NCI-H146 treated with DMSO at 0.1 percent for 48 hours (cell line): ENCODE results near the gene PRXL2B.
A peak's percentile ranks its signal among the peaks of the same experiment; 100 is the strongest.
"Not testable (repeated sequence)": the region's sequence is repeated elsewhere in the genome, so short reads cannot be mapped to it uniquely, and the experiment has no call there.

Experiments
- DNase-seq: peaks from one replicate; lab custom pipeline; 2025; ENCODE audit not compliant: unreplicated experiment; lab: John Stamatoyannopoulos, UW

The PRXL2B gene, protein sequence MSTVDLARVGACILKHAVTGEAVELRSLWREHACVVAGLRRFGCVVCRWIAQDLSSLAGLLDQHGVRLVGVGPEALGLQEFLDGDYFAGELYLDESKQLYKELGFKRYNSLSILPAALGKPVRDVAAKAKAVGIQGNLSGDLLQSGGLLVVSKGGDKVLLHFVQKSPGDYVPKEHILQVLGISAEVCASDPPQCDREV

DNA sequence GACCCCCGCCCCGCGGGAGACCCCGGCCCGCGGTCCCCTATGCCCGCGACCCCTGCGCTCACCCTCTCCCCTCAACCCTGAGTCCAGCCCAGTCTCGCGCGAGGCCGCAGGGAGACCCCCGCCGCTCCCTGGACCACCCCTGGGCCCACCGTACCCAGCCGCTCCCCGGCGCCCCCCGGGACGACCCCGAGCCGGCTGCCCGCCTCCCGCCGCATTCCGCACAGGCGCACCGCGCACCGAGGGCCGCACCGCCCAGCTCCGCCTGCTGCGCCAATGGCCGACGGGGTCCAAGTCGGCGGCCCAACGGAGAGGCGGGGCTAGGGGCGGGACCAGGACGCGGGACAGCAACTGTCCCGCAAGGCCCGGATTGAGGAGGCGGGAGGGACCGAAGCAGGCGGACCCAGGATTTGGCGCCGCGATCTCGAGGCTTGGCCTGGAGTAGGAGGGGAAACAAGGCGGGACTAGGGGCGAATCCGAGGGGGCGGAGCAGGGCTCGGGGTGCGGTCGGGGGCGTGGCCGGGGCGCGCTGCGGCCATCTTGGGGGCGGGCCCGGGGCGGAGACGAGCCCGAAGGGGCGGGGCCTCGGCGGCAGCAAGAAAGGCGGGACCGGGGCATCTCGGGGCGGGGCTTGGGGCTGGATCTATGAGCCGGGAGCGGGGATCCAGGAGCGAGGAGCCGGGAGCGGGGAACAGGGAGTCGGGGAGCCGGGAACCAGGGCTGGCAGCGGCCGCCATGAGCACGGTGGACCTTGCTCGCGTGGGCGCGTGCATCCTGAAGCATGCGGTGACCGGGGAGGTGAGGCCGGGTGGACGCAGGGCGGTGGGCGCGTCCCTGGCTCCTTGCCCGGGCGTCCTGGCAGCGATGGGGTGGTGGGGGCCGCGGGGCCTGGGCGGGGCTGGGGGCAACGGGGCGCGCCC, at the start of gene PRXL2B:
TSS of gene PRXL2B (plus strand) at position 624 of the 917 bp plus-strand sequence. CDS start at position 733, 109 bp downstream.
- peak; percentile 75 for DNase-seq

GRCh38 chr1:2537784-2538115, 48.8 kb upstream of the PRXL2B start:
- no peak for DNase-seq

GRCh38 chr1:2538376-2538775, 48.2 kb upstream of the PRXL2B start:
- DNase-seq, result no peak

GRCh38 chr1:2538872-2539271, 47.7 kb upstream of the PRXL2B start:
- DNase-seq, result no peak

DNA sequence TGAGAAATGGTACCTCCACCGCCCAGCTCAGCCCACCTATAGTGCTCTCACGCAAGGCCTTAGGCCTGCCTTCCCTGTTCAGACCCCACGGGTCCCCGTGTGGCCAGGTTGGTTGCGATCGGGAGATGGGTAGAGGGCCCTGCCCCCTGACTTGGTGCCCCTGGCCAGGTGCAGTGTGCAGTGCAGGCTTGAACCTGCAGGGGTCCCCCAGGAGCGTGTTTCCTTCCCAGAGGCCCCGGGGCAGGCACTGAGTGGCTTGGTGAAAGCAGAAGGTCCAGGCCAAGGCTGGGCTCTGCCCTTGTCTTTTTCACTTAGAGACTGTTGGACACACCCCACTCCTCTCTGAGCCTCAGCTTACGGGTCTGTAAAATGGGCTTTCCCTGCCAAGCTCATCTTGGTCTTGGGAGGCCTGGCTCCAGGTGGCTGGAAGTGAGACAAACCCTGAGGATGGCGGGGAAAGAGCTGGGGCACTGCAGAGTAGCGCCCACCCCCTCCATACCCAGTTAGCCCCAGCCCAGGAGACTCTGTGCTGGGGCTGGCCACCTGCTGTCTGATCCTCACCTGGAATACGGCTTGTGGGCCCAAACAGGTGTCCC, 47.2 kb upstream of the PRXL2B start:
- DNase-seq, result no peak

DNA sequence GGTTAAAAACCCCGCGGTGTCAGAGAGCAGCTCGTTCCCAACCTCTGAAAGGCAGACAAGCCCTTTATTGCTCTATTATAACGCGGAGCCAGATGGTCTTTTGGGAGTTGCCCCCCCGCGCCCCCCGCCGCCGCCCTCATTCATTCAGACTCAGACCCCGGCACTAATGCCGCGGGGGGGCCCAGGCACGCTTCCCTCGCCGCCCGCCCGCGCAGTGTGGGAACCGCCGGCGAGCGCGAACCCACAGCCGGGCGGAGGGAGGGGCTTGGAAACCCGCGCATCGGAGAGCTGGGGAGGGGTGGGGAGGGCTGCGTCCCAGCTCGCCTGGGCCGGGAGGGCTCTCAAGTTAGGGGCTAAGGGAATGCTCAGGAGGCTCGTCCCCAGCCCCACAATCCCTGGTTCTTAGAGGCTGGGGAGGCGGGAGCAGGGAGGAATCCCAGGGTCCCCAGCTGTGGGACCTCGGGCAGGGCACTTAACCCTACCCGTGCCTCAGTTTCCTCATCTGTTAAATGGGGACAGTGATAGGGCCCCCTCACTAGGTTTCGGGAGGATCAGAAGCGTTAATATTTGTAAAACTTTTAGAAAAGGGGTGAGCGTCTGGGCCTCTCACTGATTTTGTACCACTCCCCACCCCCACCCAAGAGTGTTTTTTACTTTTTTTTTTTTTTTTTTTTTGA, 45.6 kb upstream of the PRXL2B start:
- no peak for DNase-seq

DNA sequence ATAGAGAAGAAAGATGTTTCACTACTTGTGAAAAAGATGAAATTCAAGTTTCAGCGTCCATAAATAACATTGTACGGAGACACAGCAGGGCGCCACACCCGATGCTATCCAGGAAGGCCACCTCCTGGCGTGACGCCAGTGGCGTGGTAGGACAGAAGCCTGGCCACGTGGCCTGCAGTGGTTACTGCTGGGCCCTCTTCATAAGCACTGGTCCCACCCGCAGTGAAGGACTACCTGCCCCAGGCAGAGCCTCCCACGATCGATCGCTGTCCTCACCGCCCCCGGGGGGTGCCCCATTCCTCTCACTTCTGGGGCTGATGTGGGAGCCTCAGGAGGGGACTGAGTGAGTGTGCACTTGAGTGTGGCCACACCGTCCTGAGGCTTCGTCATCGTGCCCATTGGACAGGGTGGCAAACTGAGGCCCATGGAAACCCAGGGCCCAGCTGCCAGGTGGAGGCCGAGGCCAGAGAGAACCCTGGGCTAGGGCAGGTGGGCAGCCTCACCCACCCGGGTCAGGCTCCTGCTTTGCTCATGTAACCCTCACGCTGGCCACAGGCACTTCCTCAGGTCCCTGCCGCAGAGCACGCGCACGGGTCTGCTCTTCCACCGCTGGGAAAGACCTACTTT, 44.8 kb upstream of the PRXL2B start:
- DNase-seq, result peak; percentile 45

GRCh38 chr1:2542246-2542915, 44.2 kb upstream of the PRXL2B start:
- DNase-seq, result no peak

DNA sequence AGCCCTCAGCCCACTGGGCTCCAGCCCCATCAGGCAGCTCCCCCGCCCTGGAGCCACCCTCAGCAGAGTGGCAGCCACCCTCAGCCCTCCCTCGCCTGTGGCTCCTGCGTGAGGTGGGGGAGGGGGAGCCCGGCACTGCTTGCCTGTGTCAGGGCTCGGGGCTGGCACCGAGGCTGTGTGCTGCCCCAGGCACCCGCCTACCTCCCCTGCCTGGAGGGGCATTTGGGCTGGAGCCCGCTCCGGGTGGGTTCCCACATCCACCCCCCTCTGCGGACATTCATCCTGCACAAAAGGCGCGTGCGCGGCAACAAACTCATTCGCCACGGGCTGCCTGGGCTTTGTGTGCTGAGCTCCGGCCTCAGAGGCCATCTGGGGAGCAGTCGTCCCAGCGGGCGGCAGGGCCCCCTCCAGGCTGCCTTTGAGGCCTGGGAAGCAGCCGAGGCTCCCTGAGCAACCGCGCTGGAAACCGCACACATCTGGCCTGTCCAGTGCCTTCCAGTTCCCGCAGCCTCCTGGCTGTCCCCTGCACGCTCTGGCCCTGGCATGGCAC, 43.0 kb upstream of the PRXL2B start:
- no peak for DNase-seq

DNA sequence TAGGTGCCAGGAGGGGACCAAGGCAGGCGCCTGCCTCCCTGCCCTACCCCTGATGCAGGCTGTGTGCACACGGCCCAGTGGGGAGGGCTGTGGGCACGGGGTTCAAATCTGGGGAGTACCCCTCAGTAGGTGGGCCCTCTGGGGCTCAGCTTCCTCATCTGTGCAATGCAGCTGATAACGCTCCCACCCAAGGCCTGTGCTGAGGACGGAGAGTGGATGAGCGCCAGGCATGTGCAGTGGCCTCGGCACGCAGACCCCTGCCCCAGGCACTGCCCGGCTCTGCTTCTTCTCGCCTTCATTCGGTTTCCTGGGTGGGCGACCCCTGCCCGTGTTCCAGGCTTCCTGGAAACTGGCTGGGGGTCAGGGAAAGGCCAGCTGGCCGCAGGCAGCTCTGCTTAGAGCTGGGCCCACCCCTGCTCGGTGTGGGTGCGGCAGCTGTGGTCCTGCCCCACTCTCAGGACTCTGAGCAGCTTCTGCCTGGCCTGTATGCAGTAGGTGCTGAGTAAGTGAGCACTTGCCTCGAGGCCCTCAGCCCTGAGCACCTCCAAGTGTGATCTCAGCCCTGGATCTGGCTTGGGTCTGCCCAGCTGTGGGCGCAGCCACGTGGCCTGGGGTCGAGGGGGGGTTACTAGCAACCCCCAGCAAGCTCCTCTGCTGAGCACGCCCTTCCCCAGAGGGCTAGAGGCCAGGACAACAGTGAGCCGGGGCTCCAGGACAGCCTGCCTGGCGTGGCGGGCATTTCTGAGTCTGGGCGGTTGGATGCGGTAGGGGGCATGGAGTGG, 42.3 kb upstream of the PRXL2B start:
- no peak for DNase-seq

DNA sequence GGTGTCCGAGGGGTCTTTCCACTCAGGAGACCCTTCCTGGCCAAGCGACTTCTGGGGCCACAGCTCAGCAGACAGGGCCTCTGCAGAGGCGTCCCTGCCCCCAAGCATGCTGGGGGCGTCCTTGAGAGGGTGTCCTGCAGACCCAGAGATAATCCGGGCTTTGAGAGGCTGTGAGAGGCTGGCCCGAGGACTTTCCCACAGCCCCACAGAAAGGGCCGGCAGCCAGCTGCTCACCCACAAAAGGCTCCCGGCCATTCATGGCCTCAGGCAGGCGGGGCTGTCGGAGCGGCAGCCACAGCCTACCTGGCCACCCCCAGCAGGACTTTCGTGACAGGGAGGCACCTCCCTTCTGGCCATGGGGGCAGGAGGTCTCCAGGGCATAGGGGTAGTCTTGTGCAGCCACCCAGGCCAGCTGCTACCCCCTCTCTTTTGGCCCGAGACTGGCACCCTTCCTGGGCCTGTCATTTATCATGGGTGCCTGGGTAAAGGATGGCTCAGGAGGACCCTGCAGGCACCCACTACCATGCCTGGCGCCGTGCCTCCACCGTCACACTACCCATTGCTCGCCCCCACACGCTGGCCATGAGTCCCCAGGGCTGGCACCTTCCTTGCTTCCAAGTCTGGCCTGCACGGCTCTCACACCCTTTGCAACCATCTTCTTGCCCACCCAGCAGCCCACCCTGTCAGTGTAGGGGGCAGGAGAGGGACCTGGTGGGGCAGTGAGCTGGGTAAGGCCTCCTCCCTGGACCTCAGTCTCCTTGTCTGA, 41.5 kb upstream of the PRXL2B start:
- DNase-seq, result no peak

DNA sequence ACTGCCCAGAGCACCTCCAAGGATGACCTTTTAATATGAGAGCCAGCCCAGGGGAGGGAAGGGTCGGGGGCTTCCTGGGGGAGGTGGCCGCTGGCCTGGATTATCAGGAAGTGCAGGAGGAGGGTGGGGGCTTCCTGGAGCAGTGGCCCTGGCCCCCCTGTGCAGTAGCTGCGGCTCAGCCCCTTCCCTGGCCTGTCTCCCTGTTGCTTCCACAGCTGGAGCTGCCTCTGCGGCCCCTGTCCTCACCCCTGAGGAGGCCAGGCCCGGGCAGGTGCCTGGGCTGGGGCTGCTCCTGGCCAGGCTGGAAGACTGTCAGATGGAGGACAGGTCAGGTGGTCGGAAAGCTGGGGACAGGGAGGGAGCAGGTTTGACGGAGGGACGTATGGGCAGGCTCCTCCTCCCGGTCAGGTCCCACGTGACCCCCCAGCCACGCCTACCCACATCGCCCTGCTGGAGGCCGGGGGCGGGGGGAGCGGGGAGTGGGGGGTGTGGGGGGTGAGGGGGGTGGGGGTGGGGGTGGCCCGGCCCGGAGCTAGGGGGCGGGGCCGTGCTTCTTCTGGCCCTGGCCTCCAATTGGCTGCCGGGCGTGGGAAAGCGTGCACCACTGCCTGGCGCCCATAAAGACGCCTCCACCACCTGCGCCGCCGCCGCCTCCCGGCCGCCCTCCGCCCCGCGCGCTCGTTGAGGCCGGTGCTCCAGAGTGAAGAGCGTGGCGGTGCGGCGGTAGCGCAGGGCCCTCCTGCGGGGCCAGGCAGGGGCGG, 40.6 kb upstream of the PRXL2B start:
- DNase-seq, result peak; percentile 70

DNA sequence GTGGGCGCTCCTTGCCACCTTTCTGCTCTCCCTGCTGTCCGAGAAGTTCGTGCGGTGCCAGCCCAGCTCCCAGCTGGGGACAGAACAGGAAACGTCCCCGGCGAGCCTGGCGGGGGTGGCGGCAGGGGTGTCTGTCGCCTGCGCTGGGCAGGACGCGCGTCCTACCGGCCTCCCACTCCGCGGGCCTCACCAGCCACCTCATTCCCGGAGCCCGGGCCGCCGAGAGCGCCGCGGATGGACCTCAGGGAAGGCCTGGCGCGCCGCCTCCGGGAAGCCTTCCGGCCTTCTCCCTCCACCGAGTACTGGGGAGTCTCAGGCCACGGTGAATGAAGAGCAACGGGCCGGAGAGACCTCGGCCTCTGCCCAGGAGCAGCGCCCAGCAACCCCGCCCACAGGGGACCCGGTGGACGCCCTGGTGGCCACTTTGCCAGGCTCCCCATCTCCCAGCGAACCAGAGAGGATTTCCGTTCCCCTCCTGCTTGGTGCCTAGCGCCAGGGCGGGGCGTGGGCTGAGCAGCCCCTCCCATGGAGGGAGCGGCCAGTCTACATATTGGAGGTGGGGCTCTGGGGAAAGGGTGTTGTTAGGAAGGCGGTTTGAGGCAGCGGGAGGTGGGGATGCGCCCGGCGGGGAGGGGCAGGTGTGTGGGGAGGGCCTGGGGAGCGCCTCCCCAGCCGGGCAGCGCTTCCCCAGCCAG, 39.9 kb upstream of the PRXL2B start:
- DNase-seq, result peak; percentile 79

DNA sequence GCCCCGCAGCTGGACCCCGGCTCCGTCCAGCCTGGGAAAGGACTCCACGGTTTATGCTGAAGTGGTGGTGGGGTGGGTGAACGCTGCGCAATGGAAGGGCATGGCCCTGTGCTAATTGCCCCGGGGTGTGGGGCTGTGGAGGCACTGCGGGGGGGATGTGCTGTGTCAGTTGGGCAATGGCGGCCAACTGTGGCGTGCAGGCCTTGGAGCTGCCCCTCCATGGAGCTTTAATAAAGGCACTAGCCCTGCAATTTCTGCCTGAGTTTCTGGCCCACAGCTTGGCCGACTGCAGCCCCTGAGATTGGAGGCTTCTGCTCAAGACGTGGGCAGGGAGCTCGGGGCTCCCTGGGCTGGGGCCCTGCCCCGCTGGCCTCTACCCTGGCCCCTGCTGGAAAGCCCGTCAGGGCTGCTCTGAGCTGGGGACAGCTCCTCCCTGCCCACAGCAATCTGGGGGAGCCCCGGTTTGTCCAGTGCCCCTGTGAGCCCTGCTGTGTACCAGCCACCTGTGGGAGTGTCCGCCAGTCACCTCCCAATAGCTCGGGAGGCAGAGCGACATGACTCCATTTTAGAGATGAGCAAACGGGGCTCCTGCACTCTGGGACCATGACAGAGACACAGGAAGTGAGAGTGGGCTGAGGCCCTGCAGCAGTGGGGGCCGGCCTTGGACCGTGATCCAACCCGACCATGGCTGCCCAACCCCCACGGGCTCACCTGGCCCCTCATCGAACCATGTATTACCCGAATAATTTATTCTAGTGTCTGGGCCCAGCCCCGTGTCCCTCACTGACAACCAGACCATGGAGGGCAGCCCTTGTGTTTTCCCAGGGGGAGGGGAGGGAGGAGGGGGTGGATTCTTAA, 39.1 kb upstream of the PRXL2B start:
- DNase-seq, result no peak

GRCh38 chr1:2548068-2548589, 38.4 kb upstream of the PRXL2B start:
- DNase-seq, result peak; percentile 27

DNA sequence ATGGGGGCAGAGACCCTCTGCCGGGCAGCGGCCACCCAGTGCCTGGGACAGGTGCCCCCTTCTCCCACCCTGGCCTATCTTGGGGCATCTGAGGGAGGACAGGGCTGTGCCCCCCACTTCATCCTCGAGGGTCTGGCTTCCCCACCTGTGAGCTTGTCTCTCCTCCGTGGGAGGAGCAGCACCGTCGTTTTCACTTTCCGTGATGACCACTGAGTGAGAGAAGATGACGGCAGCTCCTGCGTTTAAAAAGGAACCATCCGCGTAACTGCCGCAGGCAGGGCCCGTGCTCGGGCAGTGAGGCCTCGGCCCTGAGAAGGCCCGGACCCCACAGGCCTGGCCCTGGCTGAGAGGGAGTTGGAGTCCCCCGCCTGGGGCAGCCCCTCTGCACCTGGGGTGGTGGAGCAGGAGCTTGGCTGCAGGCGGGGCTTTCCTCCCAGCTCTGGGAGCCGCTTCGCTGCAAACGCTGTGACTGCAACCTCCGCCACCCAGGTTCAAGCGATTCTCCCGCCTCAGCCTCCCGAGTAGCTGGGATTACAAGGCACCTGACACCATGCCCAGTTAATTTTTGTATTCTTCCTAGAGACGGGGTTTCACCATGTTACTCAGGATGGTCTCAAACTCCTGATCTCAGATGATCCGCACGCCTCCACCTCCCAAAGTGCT, 37.1 kb upstream of the PRXL2B start:
- DNase-seq, result not testable (repeated sequence)
